Ascending aorta (tissue), 2 donors: ENCODE results near the gene BAHCC1. TPM values are rescaled to one million over a fixed set of nuclear protein-coding genes. Genes with fewer than 3 reads are reported as not detected.
A peak's percentile ranks its signal among the peaks of the same experiment; 100 is the strongest.

ENCODE experiments used
- DNase-seq, 2 donors: peaks; one replicate each; pipeline ENCODE4 v3.0.0-alpha.2; 2019; ENCODE audit warnings: low spot score in 2 of 2
- H3K27ac ChIP-seq, 2 donors: fragments of 200-600 bp; sonication (generic); one replicate each; pipeline ENCODE4 v1.5.1; 2016 to 2017; ENCODE audit warnings: mild to moderate bottlenecking in 1 of 2
- H3K27me3 ChIP-seq: fragments of 200-600 bp; sonication (generic); one replicate; pipeline ENCODE4 v1.5.1; 2017
- H3K36me3 ChIP-seq, 2 donors: fragments of 200-600 bp; sonication (generic); one replicate each; pipeline ENCODE4 v1.5.1; 2016
- H3K4me1 ChIP-seq, 2 donors: fragments of 200-600 bp; sonication (generic); one replicate each; pipeline ENCODE4 v1.5.1; 2016 to 2017; ENCODE audit warnings: mild to moderate bottlenecking in 1 of 2
- H3K4me3 ChIP-seq, 2 donors: fragments of 200-600 bp; sonication (generic); one replicate each; pipeline ENCODE4 v1.5.1; 2016 to 2017; ENCODE audit warnings: mild to moderate bottlenecking in 1 of 2
- H3K9me3 ChIP-seq, 2 donors: fragments of 200-600 bp; sonication (generic); one replicate each; pipeline ENCODE4 v1.5.1; 2016
- intact Hi-C: fragments of 100-400 bp; cut with DNase I; formaldehyde crosslinking; loops from one replicate; pipeline ENCODE4 v1.15.1; 2023
- total RNA-seq: library from RNA; depleted of rRNA; stranded (reverse); fragments of >200 nt; gene quantifications from one replicate; pipeline ENCODE4 v1.1.0, GENCODE V29; 2016
- TF ChIP-seq, protein P1 (sequence below), 3 experiments: fragments of 200-600 bp in 2 of 3; fragments of 450-650 bp in 1 of 3; sonication (generic) in 2 of 3; IDR thresholded peaks; one replicate each; pipeline ENCODE4 v1.5.1; 2016 to 2019; ENCODE audit warnings: antibody characterized with exemption in 3 of 3, mild to moderate bottlenecking in 1 of 3, moderate library complexity in 1 of 3

BAHCC1 gene
- total RNA-seq, 1 donor from 2014 or later, result 29.1 TPM

DNA sequence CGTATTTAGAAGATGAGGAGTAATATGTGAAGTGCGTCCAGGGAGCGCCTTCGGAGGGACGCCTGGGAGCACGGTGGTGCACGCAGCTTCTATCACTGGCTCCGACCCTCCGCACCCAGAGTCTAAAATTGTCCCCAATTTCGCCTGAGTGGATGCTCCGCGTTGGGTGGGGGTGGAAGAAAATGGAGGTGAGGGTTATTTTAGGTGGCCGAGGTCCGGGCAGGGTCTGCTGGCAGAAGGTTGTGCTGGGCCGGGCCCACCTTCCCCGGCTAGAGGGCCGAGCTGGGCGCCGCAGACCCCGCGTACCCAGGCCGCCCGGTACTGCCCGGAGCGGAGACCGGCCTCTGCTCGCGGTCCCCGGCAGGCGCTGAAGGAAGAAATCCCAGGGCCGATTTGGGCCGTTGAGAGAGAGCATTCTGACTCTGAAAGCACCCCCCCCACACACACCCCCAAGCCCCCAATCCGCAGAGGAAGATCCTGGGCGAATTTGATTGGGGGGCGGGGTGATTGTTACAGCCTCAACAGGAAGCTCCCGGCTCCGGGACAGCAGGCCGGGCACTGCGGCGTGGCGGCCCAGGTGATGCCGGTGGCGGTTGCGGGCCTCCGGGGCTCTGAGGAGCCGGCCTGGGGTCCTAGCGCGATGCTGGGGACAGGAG is 3.0 kb downstream of the BAHCC1 start:
- no peaks in the 10 kb centered on the region for H3K36me3 ChIP-seq
- intact Hi-C loops, result no loop called here
- H3K9me3 ChIP-seq, result no peaks in the 10 kb centered on the region
- no peaks in the 10 kb centered on the region for H3K27me3 ChIP-seq
- DNase-seq, result no peak
- H3K4me1 ChIP-seq, result peaks cover 21 to 33% of the 10 kb centered on the region in 2 donors
- TF ChIP-seq, protein P1, sequence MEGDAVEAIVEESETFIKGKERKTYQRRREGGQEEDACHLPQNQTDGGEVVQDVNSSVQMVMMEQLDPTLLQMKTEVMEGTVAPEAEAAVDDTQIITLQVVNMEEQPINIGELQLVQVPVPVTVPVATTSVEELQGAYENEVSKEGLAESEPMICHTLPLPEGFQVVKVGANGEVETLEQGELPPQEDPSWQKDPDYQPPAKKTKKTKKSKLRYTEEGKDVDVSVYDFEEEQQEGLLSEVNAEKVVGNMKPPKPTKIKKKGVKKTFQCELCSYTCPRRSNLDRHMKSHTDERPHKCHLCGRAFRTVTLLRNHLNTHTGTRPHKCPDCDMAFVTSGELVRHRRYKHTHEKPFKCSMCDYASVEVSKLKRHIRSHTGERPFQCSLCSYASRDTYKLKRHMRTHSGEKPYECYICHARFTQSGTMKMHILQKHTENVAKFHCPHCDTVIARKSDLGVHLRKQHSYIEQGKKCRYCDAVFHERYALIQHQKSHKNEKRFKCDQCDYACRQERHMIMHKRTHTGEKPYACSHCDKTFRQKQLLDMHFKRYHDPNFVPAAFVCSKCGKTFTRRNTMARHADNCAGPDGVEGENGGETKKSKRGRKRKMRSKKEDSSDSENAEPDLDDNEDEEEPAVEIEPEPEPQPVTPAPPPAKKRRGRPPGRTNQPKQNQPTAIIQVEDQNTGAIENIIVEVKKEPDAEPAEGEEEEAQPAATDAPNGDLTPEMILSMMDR (IDR thresholded peaks at IDR 0.05), result no peak
- peak overlapping the region; percentile 81 to 91 for H3K4me3 ChIP-seq
- peak overlapping the region; percentile 91 to 94 for H3K27ac ChIP-seq

- intact Hi-C loops, result no loop called here
- TF ChIP-seq, protein P1 (IDR thresholded peaks at IDR 0.05), result no peak
- DNase-seq, result no peak
- no peaks in the 10 kb centered on the region for H3K27me3 ChIP-seq
- peak overlapping the region; percentile 91 to 94 for H3K27ac ChIP-seq
- peaks cover 21 to 34% of the 10 kb centered on the region in 2 donors for H3K4me1 ChIP-seq
- H3K9me3 ChIP-seq, result no peaks in the 10 kb centered on the region
- no peaks in the 10 kb centered on the region for H3K36me3 ChIP-seq
- H3K4me3 ChIP-seq, result peak overlapping the region; percentile 81 to 91
Observed at GRCh38 chr17:81398832-81399411, 3.7 kb downstream of the BAHCC1 start.

DNA sequence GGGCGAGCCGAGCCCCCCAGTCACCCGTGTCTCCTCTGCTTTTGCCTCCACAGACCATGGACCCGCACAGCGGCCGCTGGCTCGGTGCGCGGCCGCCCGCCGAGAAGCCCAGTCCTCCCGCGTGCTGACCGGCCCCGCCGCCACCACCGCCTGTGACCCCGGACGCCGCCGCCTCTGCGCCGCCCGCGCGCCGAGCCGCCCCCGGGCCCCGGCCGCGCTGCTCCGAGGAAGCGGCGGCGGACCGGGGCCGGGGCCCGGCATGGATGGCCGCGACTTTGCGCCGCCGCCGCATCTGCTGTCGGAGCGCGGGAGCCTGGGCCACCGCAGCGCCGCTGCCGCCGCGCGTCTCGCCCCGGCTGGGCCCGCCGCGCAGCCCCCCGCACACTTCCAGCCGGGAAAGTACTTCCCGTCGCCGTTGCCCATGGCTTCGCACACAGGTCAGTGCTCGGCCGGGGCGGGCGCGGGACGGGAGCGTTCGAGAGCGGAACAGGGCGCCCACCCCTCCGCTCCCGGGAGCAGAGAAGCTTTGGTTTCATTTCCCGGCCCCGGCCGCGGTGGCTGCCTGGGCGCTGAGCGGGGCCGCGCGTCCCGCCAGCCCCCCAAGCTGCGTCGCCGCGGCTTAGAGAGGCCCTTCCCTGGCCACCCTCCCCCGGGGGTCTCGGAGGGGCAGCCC is 4.4 kb downstream of the BAHCC1 start:
- Histone ChIP-seq H3K4me3 (peak overlapping the region; percentile 81 to 91), H3K4me1 (peaks cover 17 to 37% of the 10 kb centered on the region in 2 donors), H3K36me3 (no peaks in the 10 kb centered on the region), H3K9me3 (no peaks in the 10 kb centered on the region), H3K27ac (peak overlapping the region; percentile 91 to 98), H3K27me3 (no peaks in the 10 kb centered on the region)
- DNase-seq, result no peak
- intact Hi-C loops, result no loop called here
- TF ChIP-seq, protein P1 (IDR thresholded peaks at IDR 0.05), result no peak

GRCh38 chr17:81400154-81400977 is 5.1 kb downstream of the BAHCC1 start:
- Histone ChIP-seq H3K27ac (peak overlapping the region; percentile 91 to 98), H3K27me3 (no peaks in the 10 kb centered on the region), H3K36me3 (no peaks in the 10 kb centered on the region), H3K4me3 (peak overlapping the region; percentile 81 to 91), H3K9me3 (no peaks in the 10 kb centered on the region), H3K4me1 (peaks cover 17 to 39% of the 10 kb centered on the region in 2 donors)
- no peak for DNase-seq
- TF ChIP-seq, protein P1 (IDR thresholded peaks at IDR 0.05), result no peak
- intact Hi-C loops, result no loop called here

DNA sequence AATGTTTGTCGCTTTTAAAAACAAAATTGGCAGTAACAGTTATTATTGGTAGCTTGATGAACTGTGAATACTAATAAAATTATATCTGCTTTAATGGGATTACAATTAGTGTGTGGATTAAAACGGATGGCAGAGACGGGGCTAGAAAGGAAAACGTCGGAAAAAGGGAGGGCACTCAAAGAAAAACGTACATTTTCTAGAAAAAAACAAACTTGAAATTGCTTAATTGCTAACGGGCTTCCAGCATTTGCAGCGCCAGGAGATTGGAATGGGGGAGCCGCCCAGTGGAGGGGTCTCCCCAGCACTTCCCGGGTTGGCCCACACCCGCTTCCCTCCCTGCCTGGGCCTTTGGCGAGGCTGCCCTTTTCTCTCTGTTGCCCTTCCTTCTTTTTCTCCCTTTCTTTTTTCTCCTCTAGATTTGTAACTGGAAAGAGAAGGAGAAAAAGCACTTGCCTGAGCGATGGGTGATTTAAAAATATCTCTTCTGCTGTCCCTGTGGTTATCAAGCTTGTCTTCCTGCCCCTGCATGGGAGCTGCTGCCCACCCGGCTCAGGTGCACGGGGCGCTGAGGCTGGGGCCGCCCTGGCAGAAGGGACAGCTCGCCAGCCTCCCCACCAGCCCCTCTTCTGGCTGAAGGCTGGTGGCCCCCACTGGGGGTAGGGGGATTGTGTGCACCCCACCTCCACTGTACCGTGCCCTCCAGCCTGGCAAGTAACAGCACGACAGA is 5.9 kb downstream of the BAHCC1 start:
- H3K9me3 ChIP-seq, result no peaks in the 10 kb centered on the region
- no peaks in the 10 kb centered on the region for H3K27me3 ChIP-seq
- no peaks in the 10 kb centered on the region for H3K36me3 ChIP-seq
- peak overlapping the region; percentile 91 to 98 for H3K27ac ChIP-seq
- H3K4me1 ChIP-seq, result peaks cover 23 to 46% of the 10 kb centered on the region in 2 donors
- no peak for DNase-seq
- TF ChIP-seq, protein P1 (IDR thresholded peaks at IDR 0.05), result no peak
- H3K4me3 ChIP-seq, result peak overlapping the region; percentile 81 to 91
- intact Hi-C loops, result no loop called here
